Mammary epithelial cell (primary cell): ENCODE results near the gene PTN.

Source experiments
- EZH2 ChIP-seq: IDR thresholded peaks from 2 replicates; pipeline ENCODE4 v1.6.1; 2012; ENCODE audit warnings: low read length, inconsistent platforms, borderline replicate concordance
- TF ChIP-seq, protein P1 (sequence below), 2 donors: IDR thresholded peaks in 1 of 2; conservative IDR thresholded peaks in 1 of 2; 2 replicates each; pipeline ENCODE4 v1.5.1; 2011 to 2012; ENCODE audit warnings: inconsistent platforms in 2 of 2, low read length in 2 of 2, mild to moderate bottlenecking in 2 of 2, control low read depth in 1 of 2, low read depth in 1 of 2; ENCODE audit not compliant: insufficient read depth in 1 of 2; ENCODE audit errors: extremely low read depth in 1 of 2

DNA sequence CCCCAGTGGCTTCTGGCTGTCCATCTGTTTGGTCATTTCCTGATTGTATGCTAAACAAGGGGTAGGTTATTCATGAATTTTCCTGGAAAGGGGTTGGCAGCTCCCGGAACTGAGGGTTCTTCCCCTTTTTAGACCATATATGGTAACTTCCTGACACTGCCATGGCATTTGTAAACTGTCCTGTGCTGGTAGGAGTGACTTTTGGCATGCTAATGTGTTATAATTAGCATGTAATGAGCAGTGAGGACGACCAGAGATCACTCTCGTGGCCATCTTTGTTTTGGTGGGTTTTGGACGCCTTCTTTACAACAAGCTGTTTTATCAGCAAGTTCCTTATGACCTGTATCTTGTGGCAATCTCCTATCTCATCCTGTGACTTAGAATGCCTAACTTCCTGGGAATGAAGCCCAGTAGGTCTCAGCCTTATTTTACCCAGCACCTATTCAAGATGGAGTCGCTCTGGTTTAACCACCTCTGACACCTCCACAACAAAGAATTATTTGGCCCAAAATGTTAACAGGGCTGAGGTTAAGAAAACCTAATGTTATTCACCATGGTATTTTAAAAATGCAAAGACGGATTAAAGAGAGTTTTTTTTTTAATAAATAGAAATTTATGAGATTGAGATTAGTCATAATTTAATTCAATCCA is 2.4 kb upstream of the PTN start:
- TF ChIP-seq, protein P1, sequence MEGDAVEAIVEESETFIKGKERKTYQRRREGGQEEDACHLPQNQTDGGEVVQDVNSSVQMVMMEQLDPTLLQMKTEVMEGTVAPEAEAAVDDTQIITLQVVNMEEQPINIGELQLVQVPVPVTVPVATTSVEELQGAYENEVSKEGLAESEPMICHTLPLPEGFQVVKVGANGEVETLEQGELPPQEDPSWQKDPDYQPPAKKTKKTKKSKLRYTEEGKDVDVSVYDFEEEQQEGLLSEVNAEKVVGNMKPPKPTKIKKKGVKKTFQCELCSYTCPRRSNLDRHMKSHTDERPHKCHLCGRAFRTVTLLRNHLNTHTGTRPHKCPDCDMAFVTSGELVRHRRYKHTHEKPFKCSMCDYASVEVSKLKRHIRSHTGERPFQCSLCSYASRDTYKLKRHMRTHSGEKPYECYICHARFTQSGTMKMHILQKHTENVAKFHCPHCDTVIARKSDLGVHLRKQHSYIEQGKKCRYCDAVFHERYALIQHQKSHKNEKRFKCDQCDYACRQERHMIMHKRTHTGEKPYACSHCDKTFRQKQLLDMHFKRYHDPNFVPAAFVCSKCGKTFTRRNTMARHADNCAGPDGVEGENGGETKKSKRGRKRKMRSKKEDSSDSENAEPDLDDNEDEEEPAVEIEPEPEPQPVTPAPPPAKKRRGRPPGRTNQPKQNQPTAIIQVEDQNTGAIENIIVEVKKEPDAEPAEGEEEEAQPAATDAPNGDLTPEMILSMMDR (conservative IDR thresholded peaks at IDR 0.05 in 1 of 2, IDR thresholded peaks at IDR 0.05 in 1 of 2; ENCODE audit: extremely low read depth in 1 of 2, insufficient read depth in 1 of 2, low read depth in 1 of 2, low read length in 2 of 2) = no peak
- no peak for TF ChIP-seq EZH2
